PC-9 (cell line): ENCODE measurements around the gene TBX10. TPM values are rescaled to one million over a fixed set of nuclear protein-coding genes. Genes with fewer than 3 reads are reported as not detected.
A peak's percentile ranks its signal among the peaks of the same experiment; 100 is the strongest.

ENCODE experiments used
- BruUV-seq: library from RNA; stranded (reverse); fragments of 400-500 nt; replicated peaks from 2 replicates; lab custom pipeline; 2021; lab: Mats Ljungman, UMichigan
- CTCF ChIA-PET: fragments of 300-600 bp; sonication (Branson Sonifier 250); formaldehyde crosslinking; loops from one replicate; lab custom pipeline; 2022; ENCODE audit warnings: antibody characterized with exemption; lab: Charles Lee
- POLR2A ChIA-PET: fragments of 300-600 bp; sonication (Branson Sonifier 250); formaldehyde crosslinking; loops from one replicate; lab custom pipeline; 2022; ENCODE audit warnings: antibody characterized with exemption; ENCODE audit not compliant: unreplicated experiment; lab: Charles Lee
- DNase-seq, 2 experiments: peaks; one replicate each; pipeline versions ENCODE4 v3.0.0 to v3.0.0-alpha.2; 2015 to 2022; ENCODE audit warnings: mixed read lengths in 1 of 2
- H2AFZ ChIP-seq: fragments of 200-600 bp; sonication (generic); 2 replicates; pipeline ENCODE4 v1.8.1; 2017; ENCODE audit warnings: antibody characterized with exemption
- H3F3A ChIP-seq: fragments of 200-600 bp; sonication (generic); 2 replicates; pipeline ENCODE4 v1.8.1; 2017; ENCODE audit warnings: antibody characterized with exemption, mild to moderate bottlenecking, low read depth; ENCODE audit not compliant: insufficient read depth
- H3K27ac ChIP-seq: fragments of 200-600 bp; sonication (generic); 2 replicates; pipeline ENCODE4 v1.6.1; 2016; ENCODE audit warnings: mixed run types
- H3K27me3 ChIP-seq: fragments of 200-600 bp; sonication (generic); 2 replicates; pipeline ENCODE4 v1.6.1; 2016; ENCODE audit warnings: low read depth, mixed run types; ENCODE audit not compliant: insufficient read depth
- H3K36me3 ChIP-seq: fragments of 200-600 bp; sonication (generic); 2 replicates; pipeline ENCODE4 v1.6.1; 2016; ENCODE audit warnings: low read depth, mixed run types
- H3K4me1 ChIP-seq: fragments of 200-600 bp; sonication (generic); replicated peaks from 2 replicates; pipeline ENCODE4 v1.6.1; 2016; ENCODE audit warnings: mixed run types; ENCODE audit not compliant: insufficient read depth
- H3K4me2 ChIP-seq: fragments of 200-600 bp; sonication (generic); 2 replicates; pipeline ENCODE4 v1.6.1; 2017; ENCODE audit warnings: mixed run types
- H3K4me3 ChIP-seq: fragments of 200-600 bp; sonication (generic); 2 replicates; pipeline ENCODE4 v1.6.1; 2016; ENCODE audit warnings: mixed run types
- H3K79me2 ChIP-seq: fragments of 200-600 bp; sonication (generic); 2 replicates; pipeline ENCODE4 v1.6.1; 2017; ENCODE audit warnings: low read depth, mixed run types
- H3K9me2 ChIP-seq: fragments of 200-600 bp; sonication (generic); 2 replicates; pipeline ENCODE4 v1.8.1; 2017; ENCODE audit warnings: mild to moderate bottlenecking; ENCODE audit not compliant: insufficient read depth
- H3K9me3 ChIP-seq: fragments of 200-600 bp; sonication (generic); 2 replicates; pipeline ENCODE4 v1.8.1; 2016; ENCODE audit warnings: low read depth; ENCODE audit not compliant: insufficient read depth
- H4K20me1 ChIP-seq: fragments of 200-600 bp; sonication (generic); 2 replicates; pipeline ENCODE4 v1.8.1; 2017; ENCODE audit not compliant: insufficient read depth
- CTCF ChIP-seq: fragments of 200-600 bp; sonication (generic); conservative IDR thresholded peaks from 2 replicates; pipeline ENCODE4 v1.6.1; 2017; ENCODE audit warnings: mixed run types, antibody characterized with exemption, mild to moderate bottlenecking, moderate library complexity
- EZH2 ChIP-seq: fragments of 200-600 bp; sonication (generic); IDR thresholded peaks from 2 replicates; pipeline ENCODE4 v1.8.0; 2017; ENCODE audit warnings: antibody characterized with exemption, low read depth
- intact Hi-C: fragments of 100-400 bp; cut with micrococcal nuclease; formaldehyde crosslinking; loops from one replicate; pipeline ENCODE4 v1.10.0; 2022; ENCODE audit not compliant: unreplicated experiment
- total RNA-seq: library from RNA; stranded (reverse); gene quantifications from 2 replicates; pipeline ENCODE4 v1.2.3, GENCODE V29; 2021

The TBX10 gene
- total RNA-seq, 1 experiment from 2014 or later, result not detected

- no peaks in the 10 kb centered on the region for H3K27me3 ChIP-seq
- ChIA-PET POLR2A (interaction anchor here (0.6 to 0.7 kb wide), 4 partner anchors 18 to 1815 kb away, joined by 3 to 5 read pairs (median 3); no protein-coding TSS in a partner anchor), CTCF (interaction anchor here (0.6 kb wide), 2 partner anchors 49 to 253 kb away, joined by 6 to 7 read pairs; no protein-coding TSS in a partner anchor)
- peaks cover 37% of the 10 kb centered on the region for H4K20me1 ChIP-seq
- H2AFZ ChIP-seq, result peak overlapping the region; percentile 71; the same call in 1 of the 2 replicates
- TF ChIP-seq EZH2 (no peak), CTCF (no peak)
- peaks cover 26% of the 10 kb centered on the region for H3K79me2 ChIP-seq
- no peaks in the 10 kb centered on the region for H3K9me3 ChIP-seq
- H3K4me2 ChIP-seq, result peak overlapping the region; percentile 94
- H3K4me3 ChIP-seq, result peak overlapping the region; percentile 82
- DNase-seq, result peak; percentile 68 to 81
- H3K4me1 ChIP-seq, result peaks cover 47% of the 10 kb centered on the region
- intact Hi-C loops, result loop anchor here (1.0 to 5.0 kb wide), 3 partner anchors 22 to 342 kb away; partner anchors contain the start of genes NDUFV1 and TMEM134
- peaks cover 33% of the 10 kb centered on the region for H3K36me3 ChIP-seq
- BruUV-seq, result TSS peak; percentile 60
- peaks cover 83% of the 10 kb centered on the region for H3F3A ChIP-seq
- H3K9me2 ChIP-seq, result no peaks in the 10 kb centered on the region
- peak overlapping the region; percentile 69 for H3K27ac ChIP-seq
Observed at GRCh38 chr11:67584205-67584880, 55.2 kb downstream of the TBX10 start.

- ChIA-PET CTCF (interaction anchor here (0.6 to 1.9 kb wide), 3 partner anchors 11 to 232 kb away, joined by 3 to 7 read pairs (median 6); no protein-coding TSS in a partner anchor), POLR2A (interaction anchor here (0.6 to 0.7 kb wide), 6 partner anchors 19 to 1863 kb away, joined by 3 to 7 read pairs (median 3); partner anchors contain the start of gene RNASEH2C)
- H3K4me2 ChIP-seq, result peak within 1 kb of the TSS; percentile 94
- H3K4me1 ChIP-seq, result peaks cover 52% of the 10 kb centered on the region
- peak within 1 kb of the TSS; percentile 71 for H2AFZ ChIP-seq
- no peaks in the 10 kb centered on the region for H3K27me3 ChIP-seq
- no peaks in the 10 kb centered on the region for H3K9me2 ChIP-seq
- no peaks in the 10 kb centered on the region for H3K9me3 ChIP-seq
- H3F3A ChIP-seq, result peaks cover 81% of the 10 kb centered on the region
- H3K79me2 ChIP-seq, result peaks cover 26% of the 10 kb centered on the region
- H4K20me1 ChIP-seq, result peaks cover 37% of the 10 kb centered on the region
- intact Hi-C loops, result loop anchor here (1.0 to 5.0 kb wide), 6 partner anchors 23 to 341 kb away; partner anchors contain the start of genes CDK2AP2, NDUFV1, POLD4 and TMEM134
- H3K36me3 ChIP-seq, result peaks cover 33% of the 10 kb centered on the region
- TF ChIP-seq CTCF (peak; percentile 78), EZH2 (no peak)
- peak within 1 kb of the TSS; percentile 82 for H3K4me3 ChIP-seq
- H3K27ac ChIP-seq, result peak within 1 kb of the TSS; percentile 69
- peak; percentile 75 to 94 for DNase-seq
- no TSS peak for BruUV-seq
Observed at GRCh38 chr11:67583247-67584204, 56.0 kb downstream of the TBX10 start, which contains the start of gene GSTP1. Gene GSTP1, plus strand, starts transcription at chr11:67583812. Its CDS starts 32 bp downstream, at chr11:67583844.
